HepG2 (cell line): Measurements from ENCODE around the gene HNRNPAB. TPM values are rescaled to one million over a fixed set of nuclear protein-coding genes. Genes with fewer than 3 reads are reported as not detected.

Experiments
- AGO1 ChIP-seq: fragments of 200-400 bp; formaldehyde crosslinking; IDR thresholded peaks from 2 replicates; pipeline ENCODE4 v1.6.1; 2017; ENCODE audit warnings: mild to moderate bottlenecking, low read depth, low read length, moderate library complexity; ENCODE audit not compliant: poor library complexity, severe bottlenecking
- CBFB ChIP-seq: sonication (generic); formaldehyde crosslinking; IDR thresholded peaks from 2 replicates; pipeline ENCODE4 v1.4.0; 2020; ENCODE audit warnings: missing genetic modification reagents
- DR1 ChIP-seq: sonication (generic); formaldehyde crosslinking; IDR thresholded peaks from 2 replicates; pipeline ENCODE4 v1.8.0; 2021; ENCODE audit warnings: mild to moderate bottlenecking, missing genetic modification reagents, inconsistent platforms
- JUND ChIP-seq: sonication (generic); formaldehyde crosslinking; IDR thresholded peaks from 2 replicates; pipeline ENCODE4 v1.8.0; 2022; ENCODE audit warnings: mild to moderate bottlenecking, missing genetic modification reagents
- MBNL3 ChIP-seq: fragments of 250-450 bp; sonication (Bioruptor Pico); conservative IDR thresholded peaks from 2 replicates; pipeline ENCODE4 v1.8.0; 2022; ENCODE audit warnings: mild to moderate bottlenecking, inconsistent platforms
- NR1H2 ChIP-seq: sonication (generic); formaldehyde crosslinking; IDR thresholded peaks from 2 replicates; pipeline ENCODE4 v1.8.1; 2022; ENCODE audit warnings: low read depth, missing genetic modification reagents, borderline replicate concordance
- SAP130 ChIP-seq: IDR thresholded peaks from 2 replicates; pipeline ENCODE4 v1.6.1; 2016; ENCODE audit warnings: low read depth
- SMAD1 ChIP-seq: sonication (generic); formaldehyde crosslinking; IDR thresholded peaks from 2 replicates; pipeline ENCODE4 v1.4.0; 2020; ENCODE audit warnings: missing genetic modification reagents, low read depth, mild to moderate bottlenecking, borderline replicate concordance
- ZNF558 ChIP-seq: sonication (generic); formaldehyde crosslinking; IDR thresholded peaks from 2 replicates; pipeline ENCODE4 v1.9.0; 2022; ENCODE audit warnings: mild to moderate bottlenecking, missing genetic modification reagents, borderline replicate concordance
- ZNF720 ChIP-seq: sonication (generic); formaldehyde crosslinking; IDR thresholded peaks from 2 replicates; pipeline ENCODE4 v1.4.0; 2020; ENCODE audit warnings: missing genetic modification reagents
- ZNF768 ChIP-seq: sonication (generic); formaldehyde crosslinking; IDR thresholded peaks from 2 replicates; pipeline ENCODE4 v1.4.0; 2020; ENCODE audit warnings: missing genetic modification reagents
- polyA plus RNA-seq, 8 experiments: library from polyadenylated mRNA; depleted of rRNA in 3 of 8; stranded (reverse) in 7 of 8; unstranded in 1 of 8; fragments of >200 nt; fragmentation: Illumina TruSeq in 4 of 8; extraction: Trizol in 4 of 8; gene quantifications; 2 replicates each; pipeline versions ENCODE4 v1.2.1 to v1.2.3, GENCODE V29; 2011 to 2016; ENCODE audit warnings: low read depth in 4 of 8, missing spikeins in 1 of 8, mixed read lengths in 1 of 8; ENCODE audit not compliant: insufficient read depth in 1 of 8
- total RNA-seq, 5 experiments: library from RNA; depleted of rRNA; stranded (reverse); fragments of >200 nt; fragmentation: Illumina TruSeq; extraction: Trizol; gene quantifications; 2 replicates each; pipeline ENCODE4 v1.2.3, GENCODE V29; 2016; ENCODE audit warnings: low read depth in 1 of 5
- TF ChIP-seq, protein P1 (sequence below): sonication (generic); formaldehyde crosslinking; IDR thresholded peaks from 2 replicates; pipeline ENCODE4 v1.9.0; 2021; ENCODE audit warnings: missing genetic modification reagents, mild to moderate bottlenecking, borderline replicate concordance
- TF ChIP-seq, protein P2 (sequence below): sonication (generic); formaldehyde crosslinking; IDR thresholded peaks from 2 replicates; pipeline ENCODE4 v1.4.0; 2020; ENCODE audit warnings: missing genetic modification reagents
- TF ChIP-seq, protein P3 (sequence below): sonication (generic); formaldehyde crosslinking; IDR thresholded peaks from 2 replicates; pipeline ENCODE4 v1.4.0; 2020; ENCODE audit warnings: missing genetic modification reagents
- TF ChIP-seq, protein P4 (sequence below): sonication (generic); formaldehyde crosslinking; IDR thresholded peaks from 2 replicates; pipeline ENCODE4 v1.4.0; 2020; ENCODE audit warnings: missing genetic modification reagents
- TF ChIP-seq, protein P5 (sequence below): sonication (generic); formaldehyde crosslinking; IDR thresholded peaks from 2 replicates; pipeline ENCODE4 v1.8.1; 2023; ENCODE audit warnings: mild to moderate bottlenecking, moderate library complexity, missing genetic modification reagents
- TF ChIP-seq, protein P6 (sequence below): sonication (generic); formaldehyde crosslinking; IDR thresholded peaks from 2 replicates; pipeline ENCODE4 v1.4.0; 2020; ENCODE audit warnings: low read depth, missing genetic modification reagents

Gene HNRNPAB
- total and polyA plus RNA-seq, 2 of the 13 experiments (the other 11 are each of a cell fraction or from before 2014, with no cell fraction given) = 62.6 to 111 TPM

DNA sequence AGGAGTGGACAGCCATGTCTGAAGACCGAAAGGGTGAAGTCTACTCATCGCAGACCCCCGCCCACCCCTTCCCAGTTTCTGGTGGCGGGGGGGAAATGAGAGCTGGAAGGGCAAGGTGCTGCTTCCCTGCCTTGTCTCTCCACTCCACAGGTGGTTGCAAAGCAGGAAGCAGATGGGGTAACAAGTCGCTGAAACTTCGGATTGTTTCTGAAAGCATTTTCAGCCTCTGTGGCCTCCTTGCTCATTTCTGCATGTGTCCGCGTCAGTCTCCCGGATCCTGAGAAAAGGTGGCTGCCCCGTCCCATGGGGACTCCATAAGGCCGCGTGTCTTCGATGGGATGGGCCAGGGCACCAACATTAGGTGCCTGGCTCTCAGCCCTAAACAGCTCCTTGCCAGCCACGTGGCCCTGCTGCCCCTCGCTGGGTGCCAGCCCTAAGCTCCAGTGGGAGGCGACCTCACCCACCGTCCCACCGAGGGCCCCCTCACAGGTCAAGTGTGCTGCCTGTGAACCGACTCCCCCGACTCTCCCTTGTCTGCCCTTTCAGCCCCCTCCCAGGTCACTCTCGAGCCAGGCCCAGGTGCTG lies 27.3 kb downstream of the HNRNPAB start (continued):
- TF ChIP-seq ZNF720 (CRISPR knock-in tag) (no peak), SMAD1 (CRISPR knock-in tag) (no peak), CBFB (CRISPR knock-in tag) (no peak), DR1 (CRISPR knock-in tag) (no peak), MBNL3 (CRISPR knock-in tag) (no peak), ZNF558 (CRISPR knock-in tag) (0 out of 2 replicates have a peak, but pooled peaks have one; percentile 1), NR1H2 (CRISPR knock-in tag) (no peak), AGO1 (no peak), JUND (CRISPR knock-in tag) (no peak), ZNF768 (no peak), SAP130 (CRISPR knock-in tag) (no peak; the same call in none of the 2 replicates)
- TF ChIP-seq, protein P1, sequence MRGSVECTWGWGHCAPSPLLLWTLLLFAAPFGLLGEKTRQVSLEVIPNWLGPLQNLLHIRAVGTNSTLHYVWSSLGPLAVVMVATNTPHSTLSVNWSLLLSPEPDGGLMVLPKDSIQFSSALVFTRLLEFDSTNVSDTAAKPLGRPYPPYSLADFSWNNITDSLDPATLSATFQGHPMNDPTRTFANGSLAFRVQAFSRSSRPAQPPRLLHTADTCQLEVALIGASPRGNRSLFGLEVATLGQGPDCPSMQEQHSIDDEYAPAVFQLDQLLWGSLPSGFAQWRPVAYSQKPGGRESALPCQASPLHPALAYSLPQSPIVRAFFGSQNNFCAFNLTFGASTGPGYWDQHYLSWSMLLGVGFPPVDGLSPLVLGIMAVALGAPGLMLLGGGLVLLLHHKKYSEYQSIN (CRISPR knock-in tag) = no peak
- TF ChIP-seq, protein P2, sequence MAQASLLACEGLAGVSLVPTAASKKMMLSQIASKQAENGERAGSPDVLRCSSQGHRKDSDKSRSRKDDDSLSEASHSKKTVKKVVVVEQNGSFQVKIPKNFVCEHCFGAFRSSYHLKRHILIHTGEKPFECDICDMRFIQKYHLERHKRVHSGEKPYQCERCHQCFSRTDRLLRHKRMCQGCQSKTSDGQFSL (CRISPR knock-in tag) = no peak
- TF ChIP-seq, protein P3, sequence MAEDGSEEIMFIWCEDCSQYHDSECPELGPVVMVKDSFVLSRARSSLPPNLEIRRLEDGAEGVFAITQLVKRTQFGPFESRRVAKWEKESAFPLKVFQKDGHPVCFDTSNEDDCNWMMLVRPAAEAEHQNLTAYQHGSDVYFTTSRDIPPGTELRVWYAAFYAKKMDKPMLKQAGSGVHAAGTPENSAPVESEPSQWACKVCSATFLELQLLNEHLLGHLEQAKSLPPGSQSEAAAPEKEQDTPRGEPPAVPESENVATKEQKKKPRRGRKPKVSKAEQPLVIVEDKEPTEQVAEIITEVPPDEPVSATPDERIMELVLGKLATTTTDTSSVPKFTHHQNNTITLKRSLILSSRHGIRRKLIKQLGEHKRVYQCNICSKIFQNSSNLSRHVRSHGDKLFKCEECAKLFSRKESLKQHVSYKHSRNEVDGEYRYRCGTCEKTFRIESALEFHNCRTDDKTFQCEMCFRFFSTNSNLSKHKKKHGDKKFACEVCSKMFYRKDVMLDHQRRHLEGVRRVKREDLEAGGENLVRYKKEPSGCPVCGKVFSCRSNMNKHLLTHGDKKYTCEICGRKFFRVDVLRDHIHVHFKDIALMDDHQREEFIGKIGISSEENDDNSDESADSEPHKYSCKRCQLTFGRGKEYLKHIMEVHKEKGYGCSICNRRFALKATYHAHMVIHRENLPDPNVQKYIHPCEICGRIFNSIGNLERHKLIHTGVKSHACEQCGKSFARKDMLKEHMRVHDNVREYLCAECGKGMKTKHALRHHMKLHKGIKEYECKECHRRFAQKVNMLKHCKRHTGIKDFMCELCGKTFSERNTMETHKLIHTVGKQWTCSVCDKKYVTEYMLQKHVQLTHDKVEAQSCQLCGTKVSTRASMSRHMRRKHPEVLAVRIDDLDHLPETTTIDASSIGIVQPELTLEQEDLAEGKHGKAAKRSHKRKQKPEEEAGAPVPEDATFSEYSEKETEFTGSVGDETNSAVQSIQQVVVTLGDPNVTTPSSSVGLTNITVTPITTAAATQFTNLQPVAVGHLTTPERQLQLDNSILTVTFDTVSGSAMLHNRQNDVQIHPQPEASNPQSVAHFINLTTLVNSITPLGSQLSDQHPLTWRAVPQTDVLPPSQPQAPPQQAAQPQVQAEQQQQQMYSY = no peak; the same call in 1 of the 2 replicates
- TF ChIP-seq, protein P4, sequence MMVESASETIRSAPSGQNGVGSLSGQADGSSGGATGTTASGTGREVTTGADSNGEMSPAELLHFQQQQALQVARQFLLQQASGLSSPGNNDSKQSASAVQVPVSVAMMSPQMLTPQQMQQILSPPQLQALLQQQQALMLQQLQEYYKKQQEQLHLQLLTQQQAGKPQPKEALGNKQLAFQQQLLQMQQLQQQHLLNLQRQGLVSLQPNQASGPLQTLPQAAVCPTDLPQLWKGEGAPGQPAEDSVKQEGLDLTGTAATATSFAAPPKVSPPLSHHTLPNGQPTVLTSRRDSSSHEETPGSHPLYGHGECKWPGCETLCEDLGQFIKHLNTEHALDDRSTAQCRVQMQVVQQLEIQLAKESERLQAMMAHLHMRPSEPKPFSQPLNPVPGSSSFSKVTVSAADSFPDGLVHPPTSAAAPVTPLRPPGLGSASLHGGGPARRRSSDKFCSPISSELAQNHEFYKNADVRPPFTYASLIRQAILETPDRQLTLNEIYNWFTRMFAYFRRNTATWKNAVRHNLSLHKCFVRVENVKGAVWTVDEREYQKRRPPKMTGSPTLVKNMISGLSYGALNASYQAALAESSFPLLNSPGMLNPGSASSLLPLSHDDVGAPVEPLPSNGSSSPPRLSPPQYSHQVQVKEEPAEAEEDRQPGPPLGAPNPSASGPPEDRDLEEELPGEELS (CRISPR knock-in tag) = no peak
- TF ChIP-seq, protein P5, sequence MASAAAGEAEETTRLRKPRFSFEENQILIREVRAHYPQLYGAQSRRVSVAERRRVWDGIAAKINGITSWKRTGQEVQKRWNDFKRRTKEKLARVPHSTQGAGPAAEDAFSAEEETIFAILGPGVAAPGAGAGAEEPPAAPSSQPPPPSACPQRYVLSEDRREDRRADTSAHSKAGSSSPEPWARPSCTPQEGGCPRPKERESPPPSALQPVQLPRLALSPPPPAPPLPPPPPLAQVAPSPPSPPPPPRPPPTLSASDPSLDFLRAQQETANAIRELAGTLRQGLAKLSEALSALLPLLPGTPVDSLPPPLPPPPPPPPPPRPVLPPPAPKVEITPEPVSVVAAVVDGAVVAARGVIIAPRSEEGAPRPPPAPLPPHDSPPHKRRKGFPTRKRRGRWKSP = no peak; the same call in 1 of the 2 replicates
- TF ChIP-seq, protein P6, sequence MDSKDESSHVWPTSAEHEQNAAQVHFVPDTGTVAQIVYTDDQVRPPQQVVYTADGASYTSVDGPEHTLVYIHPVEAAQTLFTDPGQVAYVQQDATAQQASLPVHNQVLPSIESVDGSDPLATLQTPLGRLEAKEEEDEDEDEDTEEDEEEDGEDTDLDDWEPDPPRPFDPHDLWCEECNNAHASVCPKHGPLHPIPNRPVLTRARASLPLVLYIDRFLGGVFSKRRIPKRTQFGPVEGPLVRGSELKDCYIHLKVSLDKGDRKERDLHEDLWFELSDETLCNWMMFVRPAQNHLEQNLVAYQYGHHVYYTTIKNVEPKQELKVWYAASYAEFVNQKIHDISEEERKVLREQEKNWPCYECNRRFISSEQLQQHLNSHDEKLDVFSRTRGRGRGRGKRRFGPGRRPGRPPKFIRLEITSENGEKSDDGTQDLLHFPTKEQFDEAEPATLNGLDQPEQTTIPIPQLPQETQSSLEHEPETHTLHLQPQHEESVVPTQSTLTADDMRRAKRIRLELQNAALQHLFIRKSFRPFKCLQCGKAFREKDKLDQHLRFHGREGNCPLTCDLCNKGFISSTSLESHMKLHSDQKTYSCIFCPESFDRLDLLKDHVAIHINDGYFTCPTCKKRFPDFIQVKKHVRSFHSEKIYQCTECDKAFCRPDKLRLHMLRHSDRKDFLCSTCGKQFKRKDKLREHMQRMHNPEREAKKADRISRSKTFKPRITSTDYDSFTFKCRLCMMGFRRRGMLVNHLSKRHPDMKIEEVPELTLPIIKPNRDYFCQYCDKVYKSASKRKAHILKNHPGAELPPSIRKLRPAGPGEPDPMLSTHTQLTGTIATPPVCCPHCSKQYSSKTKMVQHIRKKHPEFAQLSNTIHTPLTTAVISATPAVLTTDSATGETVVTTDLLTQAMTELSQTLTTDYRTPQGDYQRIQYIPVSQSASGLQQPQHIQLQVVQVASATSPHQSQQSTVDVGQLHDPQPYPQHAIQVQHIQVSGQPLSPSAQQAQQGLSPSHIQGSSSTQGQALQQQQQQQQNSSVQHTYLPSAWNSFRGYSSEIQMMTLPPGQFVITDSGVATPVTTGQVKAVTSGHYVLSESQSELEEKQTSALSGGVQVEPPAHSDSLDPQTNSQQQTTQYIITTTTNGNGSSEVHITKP (CRISPR knock-in tag) = no peak
